IMR-90 (cell line): Measurements from ENCODE around the gene RASD2.

Experiments used
- NFE2L2 ChIP-seq: fragments of 150-350 bp; IDR thresholded peaks from 2 replicates; pipeline ENCODE4 v1.6.1; 2016; ENCODE audit warnings: low read depth, mild to moderate bottlenecking, low read length
- TF ChIP-seq, protein P1 (sequence below): fragments of 150-350 bp; IDR thresholded peaks from 2 replicates; pipeline ENCODE4 v1.6.1; 2017; ENCODE audit warnings: mild to moderate bottlenecking, antibody characterized with exemption, low read length, low read depth

DNA sequence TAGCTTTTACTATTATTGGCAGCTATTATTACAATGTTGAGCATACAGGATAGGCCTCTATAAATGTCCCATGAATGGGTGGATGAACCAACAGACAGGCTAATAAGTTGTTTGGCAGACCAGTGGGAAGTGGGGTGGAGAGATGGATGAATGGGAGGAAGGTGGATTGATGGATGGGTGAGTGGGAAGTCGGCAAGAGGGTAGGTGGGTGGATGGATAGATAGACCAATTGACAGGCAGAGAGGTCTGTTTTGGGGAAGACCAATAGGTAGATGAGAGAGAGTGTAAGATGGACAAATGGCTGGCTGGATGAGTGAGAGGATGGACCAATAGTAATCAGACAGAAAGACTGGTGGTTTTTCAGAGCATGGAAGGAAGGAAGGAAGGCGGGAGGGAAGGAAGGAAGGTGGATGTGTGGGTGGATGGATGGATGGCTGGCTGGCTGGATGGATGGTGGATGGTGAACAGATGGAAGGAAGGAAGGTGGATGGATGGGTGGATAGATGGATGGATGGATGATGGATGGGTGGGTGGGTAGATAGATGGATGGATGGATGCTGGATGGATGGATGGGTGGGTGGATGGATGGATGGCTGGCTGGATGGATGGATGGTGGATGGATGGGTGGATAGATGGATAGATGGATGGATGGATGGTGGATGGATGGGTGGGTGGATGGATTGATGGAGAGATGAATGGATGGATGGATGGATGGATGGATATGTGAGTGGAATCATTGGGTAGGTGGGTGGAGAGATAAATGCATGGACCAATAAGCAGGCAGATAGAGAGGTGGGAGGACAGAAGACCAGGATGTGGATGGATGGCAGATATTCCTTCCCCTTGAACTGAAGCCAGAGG is 37.4 kb downstream of the RASD2 start:
- no peak for TF ChIP-seq NFE2L2
- TF ChIP-seq, protein P1, sequence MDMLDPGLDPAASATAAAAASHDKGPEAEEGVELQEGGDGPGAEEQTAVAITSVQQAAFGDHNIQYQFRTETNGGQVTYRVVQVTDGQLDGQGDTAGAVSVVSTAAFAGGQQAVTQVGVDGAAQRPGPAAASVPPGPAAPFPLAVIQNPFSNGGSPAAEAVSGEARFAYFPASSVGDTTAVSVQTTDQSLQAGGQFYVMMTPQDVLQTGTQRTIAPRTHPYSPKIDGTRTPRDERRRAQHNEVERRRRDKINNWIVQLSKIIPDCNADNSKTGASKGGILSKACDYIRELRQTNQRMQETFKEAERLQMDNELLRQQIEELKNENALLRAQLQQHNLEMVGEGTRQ: no peak
